Body of pancreas (tissue), 4 donors: ENCODE data around the gene TRPV3. TPM values are rescaled to one million over a fixed set of nuclear protein-coding genes. Genes with fewer than 3 reads are reported as not detected.

Experiments used
- ATAC-seq: fragments of 150-250 bp; one replicate; pipeline ENCODE4 v1.9.1; 2016
- DNase-seq, 4 donors: peaks; one replicate each; pipeline ENCODE4 v3.0.0-alpha.2; 2019
- H3K27ac ChIP-seq, 4 donors: fragments of 200-600 bp; sonication (generic); 1 replicate in 3 of 4; 2 replicates in 1 of 4; pipeline versions ENCODE4 v1.5.1 to v1.6.1; 2016 to 2019; ENCODE audit warnings: mild to moderate bottlenecking in 1 of 4, mixed read lengths in 1 of 4, moderate library complexity in 1 of 4
- H3K27me3 ChIP-seq, 2 donors: fragments of 200-600 bp; sonication (generic); one replicate each; pipeline ENCODE4 v1.6.0; 2016; ENCODE audit warnings: mild to moderate bottlenecking in 1 of 2
- H3K36me3 ChIP-seq, 2 donors: fragments of 200-600 bp; sonication (generic); replicated peaks in 1 of 2; 2 replicates each; pipeline ENCODE4 v1.5.1; 2016; ENCODE audit warnings: low read depth in 2 of 2; ENCODE audit not compliant: insufficient read depth in 1 of 2
- H3K4me1 ChIP-seq: fragments of 200-600 bp; sonication (generic); one replicate; pipeline ENCODE4 v1.6.0; 2016
- H3K4me3 ChIP-seq, 2 donors: fragments of 200-600 bp; sonication (generic); 1 replicate in 1 of 2; 2 replicates in 1 of 2; pipeline ENCODE4 v1.5.1; 2016 to 2019
- H3K9me3 ChIP-seq, 3 donors: fragments of 200-600 bp; sonication (generic); 1 replicate in 2 of 3; 2 replicates in 1 of 3; pipeline ENCODE4 v1.5.1; 2016
- POLR2A ChIP-seq, 3 donors: fragments of 450-650 bp; IDR thresholded peaks; one replicate each; pipeline ENCODE4 v1.6.1; 2016; ENCODE audit warnings: antibody characterized with exemption in 3 of 3, mild to moderate bottlenecking in 2 of 3
- WGBS, 2 donors: methylation state at CpG; one replicate each; pipeline ENCODE4 v1.1.5; 2017; 5-methylcytosine and 5-hydroxymethylcytosine counted together
- intact Hi-C: fragments of 100-400 bp; cut with DNase I; formaldehyde crosslinking; loops from one replicate; pipeline ENCODE4 v1.15.1; 2023
- total RNA-seq, 2 donors: library from RNA; depleted of rRNA; stranded (reverse); fragments of >200 nt; gene quantifications; one replicate each; pipeline ENCODE4 v1.1.0, GENCODE V29; 2016
- TF ChIP-seq, protein P1 (sequence below), 7 experiments: fragments of 450-650 bp in 4 of 7; fragments of 200-600 bp in 3 of 7; sonication (generic) in 3 of 7; IDR thresholded peaks; one replicate each; pipeline ENCODE4 v1.5.1; 2016 to 2019; ENCODE audit warnings: antibody characterized with exemption in 7 of 7

TRPV3 gene
- total RNA-seq, 2 donors from 2014 or later, result 0.33 TPM; not detected in 1

DNA sequence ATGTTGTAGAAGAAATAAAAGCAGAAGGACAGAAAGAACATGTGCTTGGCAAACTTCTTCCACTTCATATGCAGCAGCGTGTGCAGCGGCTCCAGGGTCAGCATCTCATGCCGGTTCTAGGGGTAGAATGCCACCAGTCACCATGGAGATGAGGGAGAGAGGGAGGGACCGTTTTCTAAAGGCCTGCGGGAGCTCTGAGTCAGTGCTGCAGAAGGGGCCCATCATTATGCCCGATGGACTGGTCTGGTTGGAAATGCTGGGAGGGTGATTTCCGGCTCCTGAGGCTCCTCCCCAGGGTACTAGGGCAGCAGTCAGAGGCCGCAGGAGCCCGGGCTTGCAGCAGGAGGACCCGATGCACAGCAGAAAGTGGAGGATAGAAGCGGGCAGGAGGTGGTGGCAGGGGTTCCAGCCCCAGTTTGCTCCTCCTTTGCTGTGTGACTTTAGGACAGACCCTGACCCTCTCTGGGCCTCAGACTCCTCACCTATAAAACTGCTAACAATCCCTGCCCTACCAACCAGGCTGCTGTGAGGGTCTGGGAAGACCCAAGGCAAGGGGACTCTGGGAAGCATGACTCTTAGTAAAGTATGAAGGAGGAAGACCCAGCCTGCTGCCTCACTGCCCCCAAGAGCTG, 28.6 kb downstream of the TRPV3 start:
- TF ChIP-seq, protein P1, sequence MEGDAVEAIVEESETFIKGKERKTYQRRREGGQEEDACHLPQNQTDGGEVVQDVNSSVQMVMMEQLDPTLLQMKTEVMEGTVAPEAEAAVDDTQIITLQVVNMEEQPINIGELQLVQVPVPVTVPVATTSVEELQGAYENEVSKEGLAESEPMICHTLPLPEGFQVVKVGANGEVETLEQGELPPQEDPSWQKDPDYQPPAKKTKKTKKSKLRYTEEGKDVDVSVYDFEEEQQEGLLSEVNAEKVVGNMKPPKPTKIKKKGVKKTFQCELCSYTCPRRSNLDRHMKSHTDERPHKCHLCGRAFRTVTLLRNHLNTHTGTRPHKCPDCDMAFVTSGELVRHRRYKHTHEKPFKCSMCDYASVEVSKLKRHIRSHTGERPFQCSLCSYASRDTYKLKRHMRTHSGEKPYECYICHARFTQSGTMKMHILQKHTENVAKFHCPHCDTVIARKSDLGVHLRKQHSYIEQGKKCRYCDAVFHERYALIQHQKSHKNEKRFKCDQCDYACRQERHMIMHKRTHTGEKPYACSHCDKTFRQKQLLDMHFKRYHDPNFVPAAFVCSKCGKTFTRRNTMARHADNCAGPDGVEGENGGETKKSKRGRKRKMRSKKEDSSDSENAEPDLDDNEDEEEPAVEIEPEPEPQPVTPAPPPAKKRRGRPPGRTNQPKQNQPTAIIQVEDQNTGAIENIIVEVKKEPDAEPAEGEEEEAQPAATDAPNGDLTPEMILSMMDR (IDR thresholded peaks at IDR 0.05), result no peak
- TF ChIP-seq POLR2A (IDR thresholded peaks at IDR 0.05), result no peak

GRCh38 chr17:3528403-3528851, 29.2 kb downstream of the TRPV3 start:
- TF ChIP-seq, protein P1 (IDR thresholded peaks at IDR 0.05), result no peak
- TF ChIP-seq POLR2A (IDR thresholded peaks at IDR 0.05), result no peak
- no peak overlapping the region for H3K27ac ChIP-seq
- no peaks in the 10 kb centered on the region for H3K4me1 ChIP-seq
- no peak overlapping the region for H3K4me3 ChIP-seq
- no peak for ATAC-seq
- 72 to 76% methylated on average over 14 of the region's 14 CpGs for WGBS, 2 donors
- DNase-seq, result no peak
- H3K9me3 ChIP-seq, result no peaks in the 10 kb centered on the region
- no peaks in the 10 kb centered on the region for H3K27me3 ChIP-seq
- intact Hi-C loops, result no loop called here
- H3K36me3 ChIP-seq, result no peaks in the 10 kb centered on the region

More for the DNA sequence above, 28.6 kb downstream of the TRPV3 start:
- 42 to 54% methylated on average over 9 to 11 of the region's 11 CpGs for WGBS, 2 donors
- Histone ChIP-seq H3K36me3 (no peaks in the 10 kb centered on the region), H3K9me3 (no peaks in the 10 kb centered on the region), H3K27ac (no peak overlapping the region), H3K4me1 (no peaks in the 10 kb centered on the region), H3K4me3 (no peak overlapping the region), H3K27me3 (no peaks in the 10 kb centered on the region)
- ATAC-seq, result no peak
- DNase-seq, result no peak
- intact Hi-C loops, result no loop called here

GRCh38 chr17:3527896-3528295, 29.7 kb downstream of the TRPV3 start:
- no peaks in the 10 kb centered on the region for H3K36me3 ChIP-seq
- H3K4me1 ChIP-seq, result no peaks in the 10 kb centered on the region
- DNase-seq, result no peak
- H3K4me3 ChIP-seq, result no peak overlapping the region
- H3K27ac ChIP-seq, result no peak overlapping the region
- H3K27me3 ChIP-seq, result no peaks in the 10 kb centered on the region
- intact Hi-C loops, result no loop called here
- TF ChIP-seq POLR2A (IDR thresholded peaks at IDR 0.05), result no peak
- TF ChIP-seq, protein P1 (IDR thresholded peaks at IDR 0.05), result no peak
- no peak for ATAC-seq
- no peaks in the 10 kb centered on the region for H3K9me3 ChIP-seq
- 86 to 91% methylated on average over 8 of the region's 8 CpGs for WGBS, 2 donors

DNA sequence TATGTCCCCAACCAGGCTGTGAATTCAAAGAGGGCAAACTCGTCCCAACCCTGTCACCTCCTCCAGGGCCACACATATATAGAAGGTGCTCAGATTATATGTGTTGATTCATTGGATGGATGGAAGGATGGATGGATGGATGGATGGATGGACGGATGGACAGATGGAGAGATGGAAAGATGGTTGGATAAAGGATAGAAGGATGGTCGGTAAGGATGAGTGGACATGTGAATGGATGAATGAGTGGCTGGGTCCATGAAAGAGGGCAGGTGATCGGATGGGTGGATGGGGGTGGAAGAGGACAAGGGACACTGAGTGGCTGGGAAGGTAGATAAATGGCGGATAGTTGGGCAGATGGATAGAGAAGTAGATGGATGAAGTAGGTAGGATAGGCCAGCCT, 30.1 kb downstream of the TRPV3 start:
- H3K27ac ChIP-seq, result no peak overlapping the region
- intact Hi-C loops, result no loop called here
- H3K4me1 ChIP-seq, result no peaks in the 10 kb centered on the region
- 76 to 83% methylated on average over 5 of the region's 5 CpGs for WGBS, 2 donors
- no peaks in the 10 kb centered on the region for H3K9me3 ChIP-seq
- no peaks in the 10 kb centered on the region for H3K36me3 ChIP-seq
- no peak overlapping the region for H3K4me3 ChIP-seq
- TF ChIP-seq POLR2A (IDR thresholded peaks at IDR 0.05), result no peak
- TF ChIP-seq, protein P1 (IDR thresholded peaks at IDR 0.05), result no peak
- DNase-seq (no peak), ATAC-seq (no peak)
- no peaks in the 10 kb centered on the region for H3K27me3 ChIP-seq

- WGBS, 2 donors, result 81 to 82% methylated on average over 10 of the region's 10 CpGs
- no peaks in the 10 kb centered on the region for H3K9me3 ChIP-seq
- no peak overlapping the region for H3K4me3 ChIP-seq
- no peak for ATAC-seq
- TF ChIP-seq, protein P1 (IDR thresholded peaks at IDR 0.05), result no peak
- TF ChIP-seq POLR2A (IDR thresholded peaks at IDR 0.05), result no peak
- DNase-seq, result no peak
- intact Hi-C loops, result no loop called here
- no peak overlapping the region for H3K27ac ChIP-seq
- H3K4me1 ChIP-seq, result no peaks in the 10 kb centered on the region
- H3K27me3 ChIP-seq, result no peaks in the 10 kb centered on the region
- H3K36me3 ChIP-seq, result no peaks in the 10 kb centered on the region
Observed at GRCh38 chr17:3526971-3527370, 30.6 kb downstream of the TRPV3 start.
